Hippocampal formation (tissue), 2 donors: ENCODE measurements around the gene CKM.
"Not testable (repeated sequence)": the region's sequence is repeated elsewhere in the genome, so short reads cannot be mapped to it uniquely, and the experiment has no call there.

Source experiments
- DNase-seq, 2 donors: peaks; one replicate each; lab custom pipeline; 2025; lab: John Stamatoyannopoulos, UW

CKM gene

DNA sequence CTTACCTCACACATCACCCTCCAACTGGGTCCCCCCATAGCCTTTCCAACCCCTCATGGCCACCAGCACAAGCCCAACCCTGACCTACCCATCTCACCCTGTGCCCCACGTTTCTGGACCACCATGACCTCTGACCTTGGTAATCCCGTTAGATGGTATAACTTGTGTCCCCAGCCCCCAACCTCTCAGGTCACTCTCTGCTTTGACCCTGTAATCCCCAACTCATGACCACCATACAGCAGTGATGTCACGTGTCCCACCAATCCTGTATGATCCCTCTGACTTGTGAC is 26.4 kb upstream of the CKM start:
- DNase-seq = no peak

DNA sequence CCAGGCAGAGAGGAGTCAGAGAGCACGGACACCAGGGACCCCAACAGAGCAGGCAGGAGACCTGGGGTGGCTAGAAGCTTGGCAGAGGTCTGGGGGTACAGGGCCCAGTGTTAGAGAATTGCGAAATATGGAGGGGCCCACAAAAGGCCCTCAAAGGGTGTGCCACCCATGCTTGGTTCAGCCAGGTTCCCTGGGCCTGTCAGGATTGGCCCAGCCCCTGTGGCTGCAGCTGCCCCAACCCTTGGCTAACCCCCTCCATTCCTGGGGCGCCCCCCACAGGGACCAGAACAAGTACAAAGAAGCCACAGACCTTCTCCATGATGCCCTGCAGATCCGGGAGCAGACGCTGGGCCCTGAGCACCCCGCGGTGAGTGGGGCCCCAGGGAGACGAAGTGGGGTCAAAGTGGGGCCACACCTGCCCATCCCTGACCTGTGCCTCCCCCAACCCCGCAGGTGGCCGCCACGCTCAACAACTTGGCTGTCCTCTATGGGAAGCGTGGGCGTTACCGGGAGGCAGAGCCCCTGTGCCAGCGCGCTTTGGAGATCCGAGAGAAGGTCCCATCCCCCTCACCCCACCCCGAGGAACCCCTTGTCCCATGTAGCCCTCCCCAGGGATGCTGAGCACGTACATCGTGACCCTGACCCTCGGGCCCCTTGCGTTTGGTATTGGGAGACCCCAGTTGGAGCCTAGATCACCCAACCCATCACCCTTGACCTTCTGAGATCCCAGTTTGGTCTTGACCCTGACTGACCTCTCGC is 25.9 kb upstream of the CKM start:
- no peak for DNase-seq

DNA sequence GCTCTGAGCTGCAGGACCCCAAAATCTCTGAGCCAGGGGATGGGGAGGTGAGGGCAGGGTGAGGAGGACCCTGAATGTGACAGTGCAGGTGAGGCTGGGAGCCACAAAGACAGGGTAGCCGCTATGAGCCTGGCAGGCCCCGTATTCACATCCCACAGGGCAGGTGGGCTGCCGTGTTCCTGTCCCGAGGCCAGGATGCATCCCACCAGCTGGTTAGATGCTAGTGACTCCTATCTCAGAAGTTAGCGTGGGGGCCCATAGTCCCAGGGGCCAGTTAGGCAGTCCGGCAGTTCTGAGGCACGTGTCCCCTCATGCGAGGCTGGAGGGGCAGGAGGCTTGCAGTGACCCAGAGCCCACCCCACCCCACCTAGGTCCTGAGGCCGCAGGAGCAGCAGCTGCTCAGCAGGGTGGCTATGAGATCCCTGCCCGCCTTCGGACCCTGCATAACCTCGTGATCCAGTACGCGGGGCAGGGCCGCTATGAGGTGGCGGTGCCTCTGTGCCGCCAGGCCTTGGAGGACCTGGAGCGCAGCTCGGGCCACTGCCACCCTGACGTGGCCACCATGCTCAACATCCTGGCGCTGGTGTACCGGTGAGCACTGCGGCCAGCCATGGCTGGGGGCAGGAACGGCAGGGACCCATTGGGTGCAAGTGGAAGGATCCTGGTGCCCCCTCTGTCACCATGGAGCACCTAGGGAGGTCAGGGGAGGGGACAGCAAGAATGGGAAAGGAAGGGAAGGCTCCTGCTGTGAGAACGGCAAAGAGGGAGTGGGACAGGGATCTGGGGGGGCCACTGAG is 25.1 kb upstream of the CKM start:
- DNase-seq = no peak

DNA sequence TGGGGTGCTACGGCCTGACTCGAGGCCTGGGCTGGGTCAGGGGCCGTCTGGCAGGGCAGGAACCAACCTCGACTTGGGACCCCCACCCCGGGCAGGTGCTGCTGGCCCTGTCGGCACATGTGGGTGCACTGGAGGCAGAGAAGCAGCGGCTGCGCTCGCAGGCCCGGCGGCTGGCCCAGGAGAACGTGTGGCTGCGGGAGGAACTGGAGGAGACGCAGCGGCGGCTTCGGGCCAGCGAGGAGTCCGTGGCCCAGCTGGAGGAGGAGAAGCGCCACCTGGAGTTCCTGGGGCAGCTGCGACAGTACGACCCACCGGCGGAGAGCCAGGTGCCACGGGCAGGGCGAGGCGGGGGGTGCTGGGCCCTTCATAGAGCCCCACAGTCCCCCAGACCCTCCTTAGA is 23.8 kb upstream of the CKM start:
- DNase-seq = no peak

DNA sequence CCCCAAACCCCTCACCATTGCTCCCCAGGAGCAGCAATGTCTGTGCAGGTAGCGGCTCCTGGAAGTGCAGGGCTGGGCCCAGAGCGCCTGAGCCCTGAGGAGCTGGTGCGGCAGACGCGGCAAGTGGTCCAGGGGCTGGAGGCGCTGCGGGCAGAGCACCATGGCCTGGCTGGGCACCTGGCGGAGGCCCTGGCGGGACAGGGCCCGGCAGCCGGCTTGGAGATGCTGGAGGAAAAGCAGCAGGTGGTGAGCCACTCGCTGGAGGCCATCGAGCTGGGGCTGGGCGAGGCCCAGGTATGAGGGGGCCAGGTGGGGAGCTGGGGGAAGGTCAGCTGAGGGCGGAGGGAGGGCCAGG is 22.8 kb upstream of the CKM start:
- no peak for DNase-seq

DNA sequence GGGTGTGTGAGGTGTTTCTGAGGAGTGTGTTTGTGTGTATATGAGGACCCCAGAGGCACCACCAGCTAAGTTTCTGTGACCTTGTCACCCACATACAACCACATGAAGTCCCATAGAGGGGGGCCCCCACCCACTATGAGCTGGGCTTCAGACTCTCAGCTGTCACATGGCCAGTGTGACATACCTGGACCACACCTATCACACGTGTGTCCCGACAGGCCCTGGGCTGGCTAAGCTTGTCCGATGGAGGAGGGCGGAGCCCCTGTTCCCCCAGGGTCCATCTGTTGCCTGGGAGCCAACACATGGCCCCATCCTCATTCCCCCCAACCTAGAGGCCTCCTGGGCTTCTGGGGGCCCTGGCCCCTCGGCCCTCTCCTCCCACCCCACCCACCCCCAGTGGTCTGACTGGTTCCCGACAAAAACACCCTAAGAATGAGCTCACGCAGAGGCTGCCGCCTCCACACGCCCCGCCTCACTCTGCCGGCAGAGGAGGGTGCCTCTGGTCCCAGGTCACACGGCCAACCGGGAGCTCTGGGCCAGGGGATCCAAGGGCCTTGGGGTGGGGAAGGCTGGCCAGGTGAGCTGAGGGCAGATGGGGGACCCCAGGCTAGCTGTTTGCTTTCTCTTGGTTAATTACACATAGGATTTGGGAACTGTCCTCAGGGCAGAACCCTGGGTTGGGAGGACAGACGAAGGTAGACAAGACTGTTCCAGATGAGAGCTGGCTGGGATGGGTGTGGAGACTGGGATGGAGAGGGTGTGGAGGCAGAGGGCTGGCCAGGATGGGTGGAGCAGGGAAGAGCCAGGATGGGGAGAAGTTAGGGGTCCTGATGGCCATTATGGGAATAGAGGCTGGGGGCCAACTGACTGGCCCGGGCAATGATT is 22.2 kb upstream of the CKM start:
- DNase-seq = no peak

DNA sequence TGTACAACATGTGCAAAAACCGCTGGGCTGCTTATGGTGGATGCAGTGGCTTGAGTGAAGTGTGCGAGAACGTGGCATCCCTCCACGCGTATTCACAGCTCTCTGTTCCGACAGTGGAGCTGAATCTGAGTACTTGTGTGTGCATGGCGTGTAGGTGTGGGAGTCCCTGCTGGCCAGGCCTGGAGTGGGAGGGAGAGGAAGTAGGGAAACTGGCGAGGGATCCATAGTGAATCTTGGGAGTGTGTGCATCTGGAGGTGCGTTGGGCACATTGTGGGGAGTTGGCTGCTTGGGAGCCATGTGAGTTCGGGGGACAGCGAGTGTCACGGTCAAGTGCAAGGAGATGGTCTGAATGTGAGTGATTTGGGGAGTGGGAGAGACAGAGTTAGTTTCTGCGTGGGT is 20.2 kb upstream of the CKM start:
- no peak for DNase-seq

DNA sequence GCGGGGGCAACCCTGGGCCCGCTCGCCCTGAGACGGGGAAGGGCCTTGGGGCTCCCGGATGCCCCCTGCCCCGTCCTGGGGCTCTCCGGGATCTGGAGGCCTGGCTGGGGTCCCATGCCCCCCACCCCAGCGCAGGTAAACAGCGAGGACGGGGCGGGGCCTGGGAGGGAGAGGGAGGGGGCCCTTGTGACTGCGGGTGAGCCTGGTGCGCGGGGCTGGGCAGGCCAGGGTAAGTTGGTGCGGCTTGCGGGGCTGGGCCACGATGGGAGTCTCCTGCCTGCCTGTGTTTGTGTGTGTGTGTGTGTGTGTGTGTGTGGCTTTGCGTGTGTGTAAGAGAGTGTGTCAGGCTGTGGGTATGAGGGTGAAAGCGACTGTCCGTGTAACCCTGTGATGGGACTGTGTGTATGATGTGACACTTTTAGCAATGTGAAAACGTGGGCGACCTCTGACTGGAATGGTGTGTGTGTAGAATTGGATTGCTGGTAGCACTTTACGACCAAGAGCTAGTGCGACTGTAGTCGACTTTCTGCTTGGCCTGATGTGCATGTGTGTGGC is 18.3 kb upstream of the CKM start:
- DNase-seq = no peak

DNA sequence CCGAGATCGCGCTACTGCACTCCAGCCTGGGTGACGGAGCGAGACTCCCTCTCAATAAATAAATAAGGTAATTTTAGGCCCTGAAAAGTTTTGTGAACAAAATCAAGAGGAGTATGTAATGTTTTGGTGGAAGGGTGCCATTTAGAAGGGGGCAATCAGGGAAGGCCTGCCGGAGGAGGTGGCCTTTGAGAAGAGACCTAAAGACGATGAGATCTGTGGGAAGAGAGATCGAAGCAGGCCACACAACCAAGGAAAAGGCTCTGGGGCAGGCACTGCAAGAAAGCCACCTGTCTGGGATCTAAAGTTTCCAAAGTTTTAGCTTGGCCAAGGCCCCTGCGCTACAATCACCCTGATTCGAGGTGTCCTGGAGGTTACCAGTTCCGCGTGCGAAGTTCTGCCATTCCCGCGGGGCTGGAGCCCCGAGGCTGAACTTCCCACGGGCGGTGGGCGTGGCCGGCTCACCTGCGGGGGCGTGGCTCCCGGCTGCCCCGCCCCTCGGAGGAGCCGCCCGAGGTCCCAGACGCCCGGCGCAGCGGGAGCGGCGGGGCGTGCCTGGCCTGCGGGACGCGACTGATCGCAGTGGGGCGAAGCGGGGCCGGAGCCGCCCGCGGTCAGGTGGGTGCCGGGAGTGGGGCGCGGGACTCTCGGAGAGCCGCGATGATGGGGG is 17.7 kb upstream of the CKM start, which contains the start of gene KLC3:
Gene KLC3, plus strand, starts transcription at position 519 of the 667 bp plus-strand sequence. CDS start 4,792 bp downstream, outside the sequence.
- DNase-seq = no peak

DNA sequence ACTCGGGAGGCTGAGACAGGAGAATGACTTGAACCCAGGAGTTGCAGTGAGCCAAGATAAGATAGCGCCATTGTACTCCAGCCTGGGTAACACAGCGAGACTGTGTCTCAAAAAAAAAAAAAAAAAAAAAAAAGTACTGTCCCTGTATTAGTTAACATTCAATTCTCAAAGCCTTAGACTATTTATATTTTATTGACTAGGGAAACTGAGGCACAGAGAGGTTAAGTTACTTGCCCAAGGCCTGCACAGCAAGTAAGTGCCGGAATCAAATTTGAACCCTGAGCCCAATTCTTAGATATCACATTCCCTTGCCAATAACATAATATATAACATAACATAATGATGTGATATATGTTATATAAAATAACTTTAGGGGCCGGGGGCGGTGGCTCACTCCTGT is 17.0 kb upstream of the CKM start:
- DNase-seq = no peak

DNA sequence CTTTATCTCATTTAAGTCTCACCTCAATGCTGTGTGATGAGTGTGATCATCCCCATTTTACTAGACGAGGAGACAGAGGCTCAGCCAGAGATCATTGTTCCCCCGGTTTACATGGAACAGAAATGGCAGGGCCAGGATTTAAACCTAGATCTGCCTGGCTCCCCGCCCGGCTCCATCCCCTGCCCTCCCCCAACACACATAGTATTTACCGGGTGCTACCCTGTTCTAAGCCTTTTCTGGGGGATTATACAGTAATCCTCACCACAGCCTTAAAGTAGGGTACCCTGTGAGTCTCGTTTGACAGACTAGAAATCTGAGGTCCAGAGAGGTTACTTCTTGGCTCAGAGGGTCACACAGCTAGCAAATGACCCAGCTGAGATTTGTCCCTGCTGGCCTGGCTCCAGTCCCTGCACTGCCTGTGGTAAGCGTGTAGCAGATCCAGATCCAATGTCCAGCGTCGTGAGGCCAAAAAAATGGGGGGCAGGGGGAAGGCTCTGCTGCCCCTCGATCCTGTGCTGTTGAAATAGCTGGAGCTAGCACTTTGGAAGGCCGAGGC is 14.1 kb upstream of the CKM start:
- no peak for DNase-seq

DNA sequence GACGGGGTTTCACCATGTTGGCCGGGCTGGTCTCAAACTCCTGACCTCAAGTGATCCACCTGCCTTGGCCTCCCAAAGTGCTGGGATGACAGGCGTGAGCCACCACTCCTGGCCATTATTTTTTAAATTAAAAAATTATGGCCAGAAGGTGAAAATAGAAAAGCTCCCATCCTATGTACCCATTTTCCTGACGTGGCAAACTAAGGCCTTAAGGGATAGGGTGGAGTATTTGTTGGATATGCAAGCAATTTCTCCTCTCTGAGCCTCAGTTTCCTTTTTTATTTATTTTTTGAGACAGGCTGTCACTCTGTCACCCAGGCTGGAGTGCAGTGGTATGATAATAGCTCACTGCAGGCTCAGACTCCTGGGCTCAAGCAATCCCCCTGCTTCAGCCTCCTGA is 12.2 kb upstream of the CKM start:
- not testable (repeated sequence) for DNase-seq

DNA sequence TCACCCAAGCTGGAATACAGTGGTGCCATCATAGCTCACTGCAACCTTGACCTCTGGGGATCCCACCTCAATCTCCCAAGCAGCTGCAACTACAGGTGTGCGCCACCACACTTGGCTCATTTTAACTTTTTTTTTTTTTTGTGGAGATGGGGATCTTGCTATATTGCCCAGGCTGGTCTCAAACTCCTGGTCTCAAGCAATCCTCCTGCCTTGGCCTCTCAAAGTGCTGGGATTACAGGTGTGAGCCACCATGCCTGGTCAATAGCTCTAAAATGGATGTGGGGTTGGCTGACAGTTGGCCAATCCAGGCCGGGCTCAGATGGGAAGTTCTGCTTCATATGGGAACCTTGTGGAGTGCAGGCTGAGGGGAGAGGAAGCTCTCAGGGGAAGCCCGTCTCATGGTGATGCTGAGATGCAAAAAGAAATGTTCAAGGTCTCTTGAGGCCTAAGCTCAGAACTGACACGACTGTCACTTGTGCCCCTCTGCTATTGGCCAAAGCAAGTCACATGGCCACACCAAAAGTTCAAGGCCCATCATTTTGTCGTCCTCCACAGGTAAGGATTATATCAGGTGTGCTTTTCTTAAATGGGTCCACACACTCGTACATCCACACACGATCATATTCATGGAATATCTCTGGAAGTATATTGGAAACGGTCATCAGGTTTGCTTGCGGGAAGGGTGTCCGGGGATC is 11.1 kb upstream of the CKM start:
- no peak for DNase-seq

DNA sequence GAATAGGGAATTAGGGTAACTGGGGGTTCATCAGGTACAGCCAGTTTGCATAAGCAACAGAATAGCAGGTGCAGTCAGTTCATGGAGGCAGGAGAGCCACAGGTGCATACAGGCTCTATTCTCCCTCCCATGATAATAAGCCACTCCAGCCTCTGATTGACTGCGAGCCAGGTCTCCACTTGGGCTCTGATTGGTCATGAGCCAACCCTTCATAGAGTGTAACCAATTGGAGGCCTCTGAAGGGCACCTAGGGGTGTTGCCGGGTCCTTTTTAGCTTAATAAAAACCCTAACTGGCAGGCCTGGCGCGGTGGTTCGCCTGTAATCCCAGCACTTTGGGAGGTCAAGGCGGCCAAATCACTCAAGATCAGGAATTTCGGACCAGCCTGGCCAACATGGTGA is 8.7 kb upstream of the CKM start:
- no peak for DNase-seq

DNA sequence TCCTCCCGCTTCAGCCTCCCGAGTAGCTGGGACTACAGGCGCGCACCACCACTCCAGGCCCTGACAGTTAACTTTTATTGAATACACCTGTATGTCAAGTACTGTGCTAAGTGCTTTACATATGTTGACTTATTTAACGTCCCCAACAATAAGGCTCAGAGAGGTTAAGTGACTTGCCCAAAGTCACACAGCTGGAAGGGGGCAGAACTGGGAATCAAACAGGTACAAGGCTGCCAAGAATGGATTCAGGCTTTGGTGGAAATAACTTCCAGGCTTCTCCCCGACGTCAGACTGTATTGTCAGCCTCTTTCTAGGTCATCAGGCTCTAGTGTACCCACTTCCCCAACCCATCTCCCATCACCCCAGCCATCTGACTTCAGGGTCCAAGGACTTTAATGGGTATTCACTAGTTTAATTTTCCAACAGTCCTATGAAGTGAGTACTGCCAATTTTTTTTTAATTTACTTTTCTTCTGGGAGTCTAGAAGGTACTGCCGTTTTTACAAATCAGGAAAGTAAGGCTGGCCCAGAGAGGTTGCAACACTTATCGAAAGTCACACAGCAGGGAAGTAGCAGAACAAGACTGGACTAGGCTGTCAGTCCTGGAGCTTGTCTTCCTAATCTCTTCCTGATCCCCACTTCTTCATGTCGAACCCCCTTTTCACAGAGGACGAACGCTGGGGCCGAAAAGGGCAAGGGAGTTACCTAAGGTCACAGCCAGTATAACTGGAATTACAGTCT is 4.9 kb upstream of the CKM start:
- no peak for DNase-seq

DNA sequence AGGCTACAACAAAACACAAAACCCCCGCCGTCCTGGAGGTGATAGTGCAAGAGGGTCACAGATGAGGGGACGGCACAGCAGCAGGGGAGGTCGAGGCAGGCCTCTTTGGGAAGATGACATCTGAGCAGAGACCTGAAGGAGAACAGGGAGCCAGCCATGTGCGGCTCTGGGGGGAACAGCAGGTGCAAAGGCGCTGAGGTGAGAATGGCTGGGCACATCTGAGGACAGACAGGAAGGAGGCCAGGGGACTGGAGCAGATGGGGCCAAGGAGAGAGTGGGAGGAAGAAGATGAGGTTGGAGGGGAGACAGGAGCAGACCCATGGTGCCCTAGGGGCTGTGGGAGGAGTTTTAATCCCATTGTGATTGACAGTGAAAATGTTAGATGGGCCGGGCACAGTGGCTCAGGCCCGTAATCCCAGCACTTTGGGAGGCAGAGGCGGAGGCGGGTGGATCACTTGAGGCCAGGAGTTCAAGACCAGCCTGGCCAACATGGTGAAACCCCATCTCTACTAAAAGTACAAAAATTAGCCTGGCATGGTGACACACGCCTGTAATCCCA is 1.8 kb upstream of the CKM start:
- DNase-seq = no peak

DNA sequence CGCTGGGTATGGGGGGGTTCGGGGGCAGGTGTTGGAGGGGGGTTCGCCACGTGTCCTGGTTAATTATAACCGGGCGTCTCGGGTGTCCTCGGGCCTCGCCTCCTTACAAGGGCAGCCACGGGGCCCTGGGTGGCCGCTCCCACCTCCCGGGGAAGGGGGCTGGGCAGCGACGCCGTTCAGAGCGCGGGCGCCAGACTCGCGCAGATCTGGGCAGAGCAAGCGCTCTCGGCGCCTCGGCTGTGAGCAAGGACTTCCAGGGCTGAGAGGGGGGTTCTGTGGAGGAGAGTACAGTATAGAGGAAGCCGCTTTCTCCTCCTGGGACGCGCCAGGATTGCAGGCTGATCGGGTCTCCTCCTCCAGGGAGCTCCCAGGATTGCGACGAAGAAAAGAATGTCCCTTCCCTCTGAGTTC is 1.0 kb upstream of the CKM start:
- DNase-seq = no peak

DNA sequence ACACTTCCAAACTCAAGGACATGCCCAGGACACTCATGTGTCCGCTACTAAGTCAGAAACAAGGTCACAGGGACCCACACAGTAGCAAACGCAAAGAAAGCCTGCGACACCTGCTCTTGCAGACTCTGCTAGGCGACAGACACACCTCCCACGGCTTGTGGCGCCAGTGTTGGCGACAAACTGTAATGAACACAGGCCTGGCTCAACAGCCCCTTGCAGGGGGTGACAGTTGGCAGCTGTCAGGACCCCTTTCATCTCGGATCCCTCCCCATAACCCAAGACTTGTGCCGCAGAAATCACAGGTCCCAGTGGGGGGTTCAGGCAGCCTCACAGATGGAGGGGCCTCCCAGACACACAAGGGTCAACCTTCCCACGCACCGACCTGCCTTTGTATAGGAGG is 364 bp downstream of the CKM start:
- DNase-seq = no peak

DNA sequence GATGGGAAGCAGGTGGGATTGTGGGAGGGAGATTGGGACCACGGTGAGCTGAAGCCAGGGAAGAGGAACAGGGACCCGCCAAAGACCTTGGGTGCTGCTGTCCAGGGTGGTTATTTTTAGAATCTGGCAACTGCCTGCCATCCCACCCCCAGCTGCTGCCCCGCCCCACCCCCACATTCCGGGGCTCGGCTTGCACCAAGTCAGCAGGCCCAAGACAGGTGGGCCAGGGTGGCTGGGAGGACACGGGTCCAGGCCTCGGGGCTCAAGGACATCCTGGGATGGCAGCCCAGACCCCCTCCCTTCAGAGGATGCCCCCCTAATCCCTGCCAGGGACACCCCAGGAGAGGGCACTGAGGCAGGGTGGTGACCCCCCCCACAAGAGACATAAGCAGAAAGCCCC is 827 bp downstream of the CKM start:
- no peak for DNase-seq
